Jurkat, Clone E6-1 (cell line): ENCODE results near the gene CDCP2.
"Not testable (repeated sequence)": the region's sequence is repeated elsewhere in the genome, so short reads cannot be mapped to it uniquely, and the experiment has no call there.

ENCODE experiments used
- DNase-seq: peaks from one replicate; pipeline ENCODE4 v3.0.0-alpha.2; 2011; ENCODE audit warnings: low read depth, low spot score
- H3K4me3 ChIP-seq: 2 replicates; pipeline ENCODE4 v1.5.1; 2011; ENCODE audit warnings: mild to moderate bottlenecking, low read length, control low read depth, moderate library complexity

CDCP2 gene

DNA sequence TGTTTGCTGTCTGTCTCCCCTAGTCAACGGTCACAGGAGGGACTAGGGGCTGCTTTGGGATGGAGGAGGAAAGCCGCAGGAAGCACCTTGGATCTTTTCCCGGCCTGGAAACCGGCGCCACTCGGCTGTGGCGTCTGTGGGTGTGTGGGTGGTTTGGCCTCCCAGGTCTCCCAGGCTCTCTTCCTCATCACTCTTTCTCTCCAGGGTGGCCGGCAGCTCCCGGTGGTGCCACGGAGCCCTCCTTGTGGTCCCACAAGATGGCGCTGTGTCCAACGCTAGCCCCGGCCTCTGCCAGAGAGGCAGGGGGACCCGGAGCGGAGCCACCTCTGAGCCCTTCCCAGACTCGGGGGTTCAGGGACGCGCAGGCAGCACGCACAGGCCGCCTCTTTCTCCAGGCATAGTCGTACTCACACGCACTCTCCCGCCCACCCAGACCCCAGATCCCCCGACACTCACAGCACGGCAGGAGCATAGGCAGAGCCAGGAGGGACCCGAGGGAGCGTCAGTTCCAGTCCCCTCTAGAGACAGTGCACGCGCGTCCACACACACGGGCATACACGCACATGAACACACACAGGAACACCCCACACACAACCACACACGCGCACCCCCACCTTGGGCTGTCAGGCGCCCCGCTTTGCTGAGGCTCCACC is 31.2 kb downstream of the CDCP2 start:
- peak overlapping the region; percentile 25 for H3K4me3 ChIP-seq
- peak; percentile 25 for DNase-seq

DNA sequence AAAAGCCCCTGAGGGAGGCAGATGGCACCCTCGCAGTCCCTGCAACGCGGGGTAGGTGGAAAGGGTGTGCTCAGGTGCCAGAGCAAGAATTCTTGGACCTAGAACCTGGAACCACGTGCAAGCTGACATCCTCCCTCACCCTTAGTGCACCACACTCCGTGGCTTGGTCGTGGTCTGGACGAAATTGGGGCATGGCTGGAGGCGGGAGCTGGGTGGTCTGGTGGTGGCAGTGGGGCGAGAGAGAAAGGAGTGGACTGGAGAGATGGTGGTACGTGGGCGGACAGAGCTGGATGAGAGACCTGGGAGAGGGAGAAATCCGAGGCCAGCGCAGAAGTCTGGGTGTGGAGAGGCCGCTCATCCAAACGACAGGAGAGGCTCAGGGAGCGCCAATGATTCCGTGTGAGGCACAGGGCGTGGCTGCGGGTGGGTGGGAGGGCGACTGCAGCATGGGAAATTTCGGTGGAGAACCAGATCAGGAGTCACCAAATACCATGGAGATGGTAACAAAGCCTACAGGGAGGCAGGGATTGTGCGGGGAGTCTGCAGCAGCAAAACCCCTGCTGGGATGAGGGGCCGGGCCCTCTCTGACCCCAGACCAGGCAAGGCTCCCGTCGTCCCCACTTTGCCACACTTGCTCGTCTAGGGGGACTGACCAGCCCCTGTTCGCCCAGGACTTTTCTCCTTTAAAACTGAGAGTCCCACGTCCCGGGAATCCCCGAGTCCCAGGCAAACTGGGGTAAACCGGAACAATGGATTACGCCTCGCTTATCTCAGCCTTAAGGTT is 31.9 kb downstream of the CDCP2 start:
- DNase-seq: no peak
- H3K4me3 ChIP-seq: no peak overlapping the region

DNA sequence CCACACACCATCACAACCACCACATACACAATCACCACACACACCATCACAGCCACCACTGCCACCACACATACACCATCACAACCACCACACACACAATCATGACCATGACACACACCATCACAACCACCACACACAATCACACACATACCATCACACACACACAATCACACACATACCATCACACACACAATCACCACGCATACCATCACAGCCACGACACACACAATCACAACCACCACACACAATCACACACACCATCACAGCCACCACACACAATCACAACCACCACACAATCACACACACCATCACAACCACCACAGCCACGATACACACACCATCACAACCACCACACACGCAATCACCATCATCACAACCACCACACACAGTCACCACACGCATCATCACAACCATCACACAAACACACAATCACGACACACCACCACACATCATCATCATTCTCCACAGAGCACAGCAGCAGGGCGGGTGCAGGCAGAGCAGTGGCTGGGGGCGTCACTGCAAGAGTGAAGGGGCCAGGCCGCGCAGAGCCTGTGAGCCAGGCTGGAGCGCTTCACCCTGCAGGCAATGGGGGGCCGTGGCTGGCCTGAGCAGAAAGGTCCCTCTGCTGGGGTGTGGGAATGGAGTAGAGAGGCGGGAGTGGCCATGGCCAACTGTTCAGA is 32.6 kb downstream of the CDCP2 start:
- no peak overlapping the region for H3K4me3 ChIP-seq
- DNase-seq: no peak

DNA sequence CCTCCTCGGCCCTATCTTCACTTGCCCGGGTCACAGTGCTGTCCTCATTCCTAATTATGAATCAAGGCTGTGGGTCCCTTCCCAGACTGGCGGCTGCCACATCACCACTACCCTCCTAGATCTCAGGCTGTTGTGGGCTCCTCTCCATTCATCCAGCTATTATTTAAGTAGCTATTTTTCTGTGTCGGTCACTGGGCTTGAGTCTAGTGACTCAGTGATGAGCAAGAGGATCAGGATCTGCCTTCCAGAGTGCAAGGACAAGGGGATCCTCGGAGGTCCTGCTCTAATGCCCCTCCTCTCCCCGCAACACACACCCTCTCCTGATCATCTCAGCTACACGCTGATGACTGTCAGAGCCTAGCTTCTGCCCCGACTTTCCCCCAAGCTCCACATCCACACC is 34.1 kb downstream of the CDCP2 start:
- H3K4me3 ChIP-seq: no peak overlapping the region
- no peak for DNase-seq

DNA sequence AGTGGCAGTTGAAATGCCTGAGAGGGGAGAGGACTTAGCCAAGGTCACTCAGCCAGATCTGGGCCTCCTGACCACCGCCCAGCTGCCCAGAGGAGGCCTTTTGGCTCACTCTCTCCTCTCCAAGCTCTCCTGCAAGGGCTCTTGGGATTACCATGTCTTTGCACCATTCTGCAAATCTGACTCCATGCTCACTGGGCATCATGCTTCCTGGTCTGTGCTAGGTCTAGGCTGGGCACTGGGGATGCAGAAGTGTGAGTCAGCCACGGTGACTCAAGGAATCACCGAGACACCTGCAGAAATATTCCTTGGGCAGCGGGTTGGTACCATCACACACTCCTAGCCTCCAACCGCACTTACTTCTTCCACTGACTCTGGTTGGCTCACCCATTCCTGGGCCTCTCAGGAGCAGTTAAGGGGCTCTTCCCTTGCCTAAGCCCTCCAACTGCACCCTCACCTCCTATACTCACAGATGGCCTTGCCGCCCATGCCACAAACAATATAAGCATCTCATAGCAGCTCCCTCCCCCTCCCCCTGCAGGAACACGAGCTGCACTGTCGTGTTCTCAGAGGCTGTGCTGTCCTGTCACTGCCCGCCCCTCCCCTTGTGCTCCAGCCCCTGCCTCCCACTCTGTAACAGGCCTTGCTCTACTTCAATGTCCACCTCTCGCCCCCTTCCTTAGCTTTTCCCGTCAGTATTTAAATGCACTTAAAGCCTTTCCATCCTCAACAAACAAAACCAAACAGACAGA is 34.8 kb downstream of the CDCP2 start:
- DNase-seq: no peak

DNA sequence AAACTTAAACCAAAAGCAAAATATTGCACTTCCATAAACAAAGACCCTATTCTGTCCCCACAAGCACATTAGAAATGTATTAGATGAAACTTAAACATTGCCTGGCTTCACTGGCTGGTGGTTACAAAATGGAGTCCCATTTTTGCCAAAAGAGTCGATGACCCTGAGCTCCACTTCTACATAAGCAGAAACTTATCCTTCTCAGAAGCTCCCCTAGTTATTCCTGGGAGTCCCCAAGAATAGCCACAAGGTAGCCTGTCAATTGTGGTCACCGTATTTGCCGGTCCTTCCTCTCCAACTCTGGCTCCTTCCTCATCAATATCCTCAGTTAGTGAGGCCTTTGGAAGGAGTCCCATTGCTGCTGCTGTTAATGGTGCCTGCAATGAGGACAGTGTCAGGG is 37.3 kb downstream of the CDCP2 start:
- no peak for DNase-seq

More for the DNA sequence above, 34.8 kb downstream of the CDCP2 start:
- H3K4me3 ChIP-seq: no peak overlapping the region

DNA sequence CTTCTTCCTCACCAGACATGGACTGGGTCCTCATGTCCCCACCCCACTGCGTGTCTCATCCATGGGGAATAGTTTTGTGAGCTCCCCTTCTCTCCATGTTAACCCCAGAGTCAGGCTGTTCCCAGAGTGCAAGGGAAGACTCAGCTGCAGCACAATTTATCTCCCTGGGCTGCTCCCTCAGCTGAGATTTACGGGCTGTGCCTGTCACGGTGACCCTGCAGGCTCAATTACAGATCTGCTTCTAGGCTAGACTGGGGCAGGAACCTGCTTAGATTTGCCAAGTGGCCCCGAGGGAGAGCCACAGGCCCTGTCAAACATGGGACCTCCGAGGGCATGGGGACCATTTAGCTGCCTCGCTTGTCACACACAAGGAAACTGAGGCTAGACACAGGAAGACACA is 37.8 kb downstream of the CDCP2 start:
- no peak for DNase-seq
- H3K4me3 ChIP-seq: no peak overlapping the region

More for the DNA sequence above, 37.3 kb downstream of the CDCP2 start:
- no peak overlapping the region for H3K4me3 ChIP-seq

DNA sequence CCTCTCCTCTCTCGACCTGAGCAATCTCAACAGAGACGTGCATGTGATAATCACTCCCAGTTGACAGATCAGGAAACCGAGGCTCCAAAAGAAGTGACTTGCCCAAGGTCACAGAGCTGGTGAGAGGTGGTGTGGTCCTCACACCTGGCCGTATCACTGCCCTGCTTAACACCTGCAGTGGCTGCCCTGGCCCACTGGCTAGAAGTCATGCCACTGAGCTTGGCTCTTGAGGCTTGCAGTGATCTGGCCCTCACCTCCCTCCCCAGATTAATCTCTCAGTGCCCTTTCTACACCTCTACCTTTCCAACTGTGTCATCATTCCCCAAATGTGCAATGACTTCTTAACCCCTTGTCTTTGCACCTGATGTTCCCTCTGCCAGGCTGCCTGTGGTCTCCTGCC is 38.8 kb downstream of the CDCP2 start:
- DNase-seq: no peak
- no peak overlapping the region for H3K4me3 ChIP-seq

DNA sequence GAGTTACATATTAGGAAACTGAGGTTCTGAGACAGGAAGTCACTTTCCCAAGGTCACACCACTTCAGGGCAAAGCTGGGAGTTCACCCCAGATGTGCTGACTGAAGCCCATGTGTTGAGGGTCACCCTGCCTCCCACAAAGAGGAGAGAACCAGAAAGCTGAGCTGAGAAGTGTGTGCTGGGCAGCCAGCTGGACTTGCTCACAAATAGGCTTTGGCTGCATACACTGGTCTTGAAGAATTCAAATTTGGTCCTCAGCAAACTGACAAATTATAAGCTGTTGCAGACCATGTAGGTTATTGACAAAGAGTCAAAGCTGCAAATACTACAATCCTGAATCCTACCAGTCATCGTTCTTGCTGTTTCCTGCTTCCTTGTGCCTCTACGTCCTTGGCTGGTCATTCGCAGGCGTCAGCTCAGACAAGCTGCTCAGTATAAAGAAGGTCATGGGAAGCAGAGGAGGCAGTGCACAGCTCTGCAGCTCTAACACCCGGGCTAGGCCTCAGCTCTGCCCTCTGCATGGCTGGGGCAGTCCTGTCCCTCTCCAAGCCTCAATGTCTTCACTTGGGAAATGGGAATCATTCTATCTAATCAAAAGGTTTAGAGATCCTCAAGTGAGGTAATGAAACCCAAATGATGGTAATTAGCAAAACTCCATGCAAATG is 40.0 kb downstream of the CDCP2 start:
- DNase-seq: no peak
- no peak overlapping the region for H3K4me3 ChIP-seq

DNA sequence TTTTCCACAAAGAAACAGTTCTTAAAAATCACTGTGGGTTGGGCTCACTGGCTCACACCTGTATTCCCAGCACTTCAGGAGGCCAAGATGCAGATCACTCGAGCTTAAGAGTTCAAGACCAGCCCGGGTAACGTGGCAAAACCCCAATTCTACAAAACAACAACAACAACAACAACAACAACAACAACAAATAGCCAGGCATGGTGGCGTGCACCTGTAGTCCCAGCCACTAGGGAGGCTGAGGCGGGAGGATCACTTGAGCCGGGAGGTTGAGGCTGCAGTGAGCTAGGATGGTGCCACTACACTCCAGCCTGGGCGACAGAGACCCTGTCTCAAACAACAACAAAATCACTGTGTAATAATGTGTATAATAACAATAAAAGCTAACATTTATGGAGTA is 40.8 kb downstream of the CDCP2 start:
- no peak for DNase-seq
- no peak overlapping the region for H3K4me3 ChIP-seq

DNA sequence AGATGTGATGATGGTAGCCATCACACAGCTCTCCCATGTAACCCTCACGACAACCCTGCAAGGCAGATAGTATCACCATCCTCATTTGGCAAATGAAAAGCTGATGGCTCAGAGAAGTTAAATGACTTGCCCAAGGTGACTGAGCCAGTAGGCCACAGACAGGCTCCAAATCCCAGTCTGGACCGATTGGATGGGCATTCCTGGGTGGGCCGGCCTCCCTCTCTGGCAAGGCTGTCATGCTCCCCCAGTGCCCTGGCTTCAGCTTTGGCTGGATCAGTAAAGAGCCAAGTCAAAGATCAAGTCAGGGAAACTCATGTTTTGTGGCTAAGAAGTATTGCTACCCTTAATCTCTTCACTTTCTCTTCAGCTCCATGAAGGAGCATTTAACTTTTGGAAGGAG is 41.2 kb downstream of the CDCP2 start:
- H3K4me3 ChIP-seq: no peak overlapping the region
- no peak for DNase-seq

DNA sequence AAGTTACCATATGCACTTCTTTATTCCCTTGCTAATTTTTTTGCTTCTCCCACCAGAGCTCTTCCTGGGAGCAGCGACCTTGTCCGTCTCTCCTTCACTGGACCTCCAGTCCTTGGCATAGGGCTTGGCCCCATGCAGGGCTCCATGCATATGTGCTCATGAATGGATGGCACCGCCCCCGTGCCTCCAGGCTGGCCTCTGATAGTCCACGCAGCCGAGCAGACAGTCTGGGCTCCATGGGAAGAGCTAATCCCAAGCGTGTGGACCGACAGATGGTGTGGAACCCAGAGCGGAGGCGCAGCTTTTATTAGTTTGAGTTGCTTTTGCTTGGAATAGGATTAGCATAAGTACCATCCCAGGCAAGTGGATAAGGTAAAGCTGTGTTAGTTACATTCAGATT is 41.8 kb downstream of the CDCP2 start:
- no peak overlapping the region for H3K4me3 ChIP-seq
- DNase-seq: no peak

DNA sequence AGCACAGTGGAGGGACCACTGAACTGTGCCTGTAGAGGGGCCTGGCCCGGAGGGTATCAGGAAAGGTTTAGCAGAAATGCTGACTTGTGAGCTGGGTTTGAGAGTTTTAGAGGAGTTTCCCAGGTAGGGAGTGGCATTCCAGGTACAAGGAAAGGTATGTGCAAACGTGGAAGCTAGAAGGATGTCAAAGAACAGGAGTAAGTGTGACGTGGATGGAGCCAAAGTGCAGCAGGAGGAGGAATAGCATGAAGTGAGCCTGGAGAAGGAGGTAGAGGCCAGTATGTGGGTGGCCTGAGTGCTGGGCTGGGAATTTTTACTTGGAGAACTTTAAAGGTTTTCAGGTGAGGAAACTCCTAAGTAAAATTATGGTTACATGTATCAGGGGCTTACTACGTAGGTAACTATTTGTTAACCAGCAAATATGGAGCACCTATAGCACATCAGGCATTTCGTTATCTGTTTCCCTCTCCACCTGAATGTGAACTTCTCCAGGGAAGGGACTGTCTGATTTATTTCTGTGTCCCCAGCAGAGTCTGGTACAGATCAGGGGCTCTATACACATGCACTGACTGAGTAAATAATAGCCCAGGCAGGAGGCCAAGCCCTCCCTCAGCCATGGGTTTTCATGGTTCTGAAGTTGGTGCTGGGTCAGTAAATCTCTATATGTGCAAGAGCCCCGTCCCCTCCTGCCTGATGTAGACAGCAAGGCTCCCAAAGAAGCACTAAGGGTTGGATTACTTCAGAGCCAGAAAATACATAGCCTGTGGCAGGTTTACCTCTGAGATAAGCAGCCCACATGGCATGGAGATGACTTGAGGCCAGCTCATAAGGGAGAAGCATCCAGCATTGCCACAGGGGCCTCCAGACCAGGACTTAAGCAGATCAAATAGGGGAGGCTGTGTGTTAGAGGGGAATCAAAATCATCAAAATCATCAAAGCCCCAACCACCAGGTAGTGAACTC is 43.4 kb downstream of the CDCP2 start:
- no peak for DNase-seq
- H3K4me3 ChIP-seq: no peak overlapping the region

DNA sequence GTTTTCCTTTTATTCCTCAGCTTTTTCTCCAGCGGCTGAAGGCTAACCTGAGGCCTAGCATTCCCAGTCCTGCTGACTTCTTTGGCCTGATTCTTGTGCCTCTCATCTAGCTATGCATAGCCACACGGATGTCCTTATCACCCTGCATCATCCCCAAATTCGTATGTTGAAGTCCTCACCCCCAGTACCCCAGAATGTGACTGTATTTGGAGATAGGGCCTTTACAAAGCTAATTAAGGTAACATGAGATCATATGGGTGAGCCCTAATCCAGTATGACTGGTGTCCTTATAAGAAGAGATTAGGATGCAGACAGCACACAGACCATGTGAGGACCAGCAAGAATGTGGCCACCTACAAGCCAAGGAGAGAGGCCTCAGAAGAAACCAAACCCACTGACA is 44.6 kb downstream of the CDCP2 start:
- no peak overlapping the region for H3K4me3 ChIP-seq
- DNase-seq: no peak

DNA sequence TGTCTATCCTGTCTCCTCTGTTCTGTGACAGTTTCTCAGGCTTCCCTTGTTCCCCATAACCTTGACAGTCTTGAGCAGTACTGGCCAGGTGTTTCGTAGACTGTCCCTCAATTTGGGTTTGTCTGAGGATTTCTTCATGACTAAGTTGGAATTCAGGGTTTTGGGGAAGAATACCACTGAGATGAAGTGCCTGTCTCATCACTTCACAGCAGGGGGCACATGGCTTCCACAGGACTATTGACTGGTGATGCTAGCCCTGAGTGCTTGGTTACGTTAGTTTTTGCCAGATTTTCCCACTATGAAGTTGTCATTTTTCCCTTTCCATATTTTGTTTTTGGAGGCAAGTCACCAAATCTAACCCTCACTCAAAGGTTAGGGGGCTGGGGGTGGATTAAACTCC is 45.7 kb downstream of the CDCP2 start:
- DNase-seq: no peak
- no peak overlapping the region for H3K4me3 ChIP-seq

DNA sequence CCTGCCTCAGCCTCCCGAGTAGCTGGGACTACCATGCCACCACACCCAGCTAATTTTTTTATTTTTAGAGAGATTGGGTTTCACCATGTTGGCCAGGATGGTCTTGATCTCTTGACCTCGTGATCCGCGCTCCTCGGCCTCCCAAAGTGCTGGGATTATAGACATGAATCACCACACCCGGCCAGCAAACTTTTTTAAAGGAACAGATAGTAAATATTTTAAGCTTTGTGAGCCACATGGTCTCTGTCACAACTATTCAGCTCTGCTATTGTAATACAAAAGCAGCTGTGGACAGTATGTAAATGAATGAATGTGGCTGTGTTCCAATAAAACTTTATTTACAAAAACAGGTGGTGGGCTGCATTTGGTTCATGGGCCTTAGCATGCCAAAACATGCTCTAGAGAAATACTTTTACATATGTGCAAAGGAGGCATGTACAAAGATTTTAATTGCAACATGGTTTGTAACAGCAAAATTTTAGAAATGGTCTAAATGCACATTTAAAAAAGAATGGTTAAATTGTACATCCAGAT is 47.0 kb downstream of the CDCP2 start:
- no peak overlapping the region for H3K4me3 ChIP-seq
- DNase-seq: no peak

DNA sequence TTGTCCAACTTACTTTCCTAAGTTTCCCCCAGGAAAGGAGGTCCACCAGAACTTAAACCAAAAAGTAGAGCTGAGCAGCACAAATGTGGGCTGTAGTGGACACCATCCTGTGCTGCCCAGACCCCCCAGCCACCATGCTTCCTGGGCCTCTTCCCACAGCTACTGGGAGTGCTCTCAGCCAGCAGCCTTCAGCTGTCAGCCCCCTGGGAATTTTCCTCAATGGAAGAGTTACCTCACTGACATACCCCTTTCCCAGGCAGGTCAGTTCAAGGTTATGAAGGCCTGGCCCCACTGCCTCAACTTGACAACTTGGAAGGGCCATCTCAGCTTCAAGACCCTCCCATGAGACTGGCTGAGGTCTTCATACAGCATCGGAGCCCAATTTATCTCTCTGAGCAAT is 47.7 kb downstream of the CDCP2 start:
- H3K4me3 ChIP-seq: no peak overlapping the region
- no peak for DNase-seq

DNA sequence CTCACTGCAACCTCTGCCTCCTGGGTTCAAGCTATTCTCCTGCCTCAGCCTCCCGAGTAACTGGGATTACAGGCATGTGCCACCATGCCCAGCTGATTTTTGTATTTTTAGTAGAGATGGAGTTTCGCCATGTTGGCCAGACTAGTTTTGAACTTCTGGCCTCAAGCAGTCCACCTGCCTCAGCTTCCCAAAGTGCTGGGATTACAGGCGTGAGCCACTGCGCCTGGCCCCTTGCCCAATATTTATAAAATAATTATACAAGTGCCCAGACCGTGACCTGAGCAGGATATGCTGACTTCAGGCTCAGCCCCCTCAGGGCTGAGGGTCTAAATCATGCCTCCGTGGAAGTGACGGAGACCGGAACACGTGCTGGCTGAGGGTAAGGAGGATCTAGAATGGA is 48.2 kb downstream of the CDCP2 start:
- not testable (repeated sequence) for DNase-seq, H3K4me3 ChIP-seq
